ENCODE measurements around the gene TRIM2. TPM values are rescaled to one million over a fixed set of nuclear protein-coding genes. Genes with fewer than 3 reads are reported as not detected.

TRIM2 gene
- total RNA-seq, 1 donor from 2014 or later: 40.8 TPM

DNA sequence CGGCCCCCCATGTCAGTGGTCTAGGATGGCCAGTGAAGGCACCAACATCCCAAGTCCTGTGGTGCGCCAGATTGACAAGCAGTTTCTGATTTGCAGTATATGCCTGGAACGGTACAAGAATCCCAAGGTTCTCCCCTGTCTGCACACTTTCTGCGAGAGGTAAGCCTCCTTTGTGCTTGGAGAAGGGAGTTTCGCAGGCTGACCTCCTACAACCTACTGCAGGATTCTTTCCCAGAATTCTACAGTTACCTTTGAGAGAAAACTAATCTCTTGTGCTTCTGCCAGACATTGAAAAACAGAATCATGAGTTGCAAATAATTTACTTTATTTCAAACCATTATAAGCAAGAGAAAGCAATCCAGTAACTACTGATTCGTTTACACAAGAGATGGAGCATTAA lies 66.1 kb downstream of the TRIM2 start:
- H3K4me3 ChIP-seq (ENCODE audit: low read depth, low read length): no peak overlapping the region
- DNase-seq (ENCODE audit: low read depth): no peak
- TF ChIP-seq, protein P1, sequence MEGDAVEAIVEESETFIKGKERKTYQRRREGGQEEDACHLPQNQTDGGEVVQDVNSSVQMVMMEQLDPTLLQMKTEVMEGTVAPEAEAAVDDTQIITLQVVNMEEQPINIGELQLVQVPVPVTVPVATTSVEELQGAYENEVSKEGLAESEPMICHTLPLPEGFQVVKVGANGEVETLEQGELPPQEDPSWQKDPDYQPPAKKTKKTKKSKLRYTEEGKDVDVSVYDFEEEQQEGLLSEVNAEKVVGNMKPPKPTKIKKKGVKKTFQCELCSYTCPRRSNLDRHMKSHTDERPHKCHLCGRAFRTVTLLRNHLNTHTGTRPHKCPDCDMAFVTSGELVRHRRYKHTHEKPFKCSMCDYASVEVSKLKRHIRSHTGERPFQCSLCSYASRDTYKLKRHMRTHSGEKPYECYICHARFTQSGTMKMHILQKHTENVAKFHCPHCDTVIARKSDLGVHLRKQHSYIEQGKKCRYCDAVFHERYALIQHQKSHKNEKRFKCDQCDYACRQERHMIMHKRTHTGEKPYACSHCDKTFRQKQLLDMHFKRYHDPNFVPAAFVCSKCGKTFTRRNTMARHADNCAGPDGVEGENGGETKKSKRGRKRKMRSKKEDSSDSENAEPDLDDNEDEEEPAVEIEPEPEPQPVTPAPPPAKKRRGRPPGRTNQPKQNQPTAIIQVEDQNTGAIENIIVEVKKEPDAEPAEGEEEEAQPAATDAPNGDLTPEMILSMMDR (conservative IDR thresholded peaks at IDR 0.05; ENCODE audit: low read depth, low read length): no peak

DNA sequence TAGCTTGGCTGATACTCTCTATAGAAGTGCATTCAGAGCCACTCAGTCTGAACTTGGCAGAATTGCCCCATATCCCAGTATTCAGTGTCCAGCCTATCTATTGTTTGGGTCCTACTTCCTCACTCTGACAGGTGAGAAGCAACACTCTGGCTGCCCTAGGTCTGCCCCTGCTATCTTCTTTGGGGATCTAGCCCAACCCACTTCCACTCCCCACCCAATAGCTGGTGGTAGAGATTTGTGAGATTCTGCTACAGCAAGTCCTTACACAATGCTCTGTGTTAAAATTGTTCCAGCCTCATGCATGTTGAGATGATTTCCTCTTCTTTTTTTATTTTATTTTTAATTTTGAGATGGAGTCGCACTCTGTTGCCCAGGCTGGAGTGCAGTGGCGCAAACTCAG lies 67.6 kb downstream of the TRIM2 start:
- TF ChIP-seq, protein P1 (conservative IDR thresholded peaks at IDR 0.05; ENCODE audit: low read depth, low read length): no peak

DNA sequence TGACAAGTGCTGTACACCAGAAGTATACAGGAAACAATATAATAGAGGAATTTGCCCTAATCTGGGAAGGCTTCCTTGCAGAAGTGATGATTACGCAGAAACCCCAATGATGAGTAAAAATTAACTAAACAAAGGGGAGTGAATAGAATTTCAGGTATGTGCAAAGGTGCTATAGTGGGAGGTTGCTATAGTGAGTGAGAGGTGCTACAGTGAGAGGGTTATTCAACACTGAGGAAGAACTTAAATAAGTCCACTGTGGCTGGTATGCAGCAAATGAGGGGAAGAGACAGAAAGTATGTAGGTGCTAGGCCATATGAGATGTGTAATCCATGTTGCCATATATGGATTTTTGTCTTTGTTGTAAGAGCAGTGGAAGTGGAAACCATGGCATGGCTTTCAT lies 69.5 kb downstream of the TRIM2 start:
- no peak for DNase-seq (ENCODE audit: low read depth)
- TF ChIP-seq, protein P1 (conservative IDR thresholded peaks at IDR 0.05; ENCODE audit: low read depth, low read length): no peak
- H3K4me3 ChIP-seq (ENCODE audit: low read depth, low read length): no peak overlapping the region

More for the DNA sequence above, 67.6 kb downstream of the TRIM2 start:
- DNase-seq (ENCODE audit: low read depth): no peak
- no peak overlapping the region for H3K4me3 ChIP-seq (ENCODE audit: low read depth, low read length)

DNA sequence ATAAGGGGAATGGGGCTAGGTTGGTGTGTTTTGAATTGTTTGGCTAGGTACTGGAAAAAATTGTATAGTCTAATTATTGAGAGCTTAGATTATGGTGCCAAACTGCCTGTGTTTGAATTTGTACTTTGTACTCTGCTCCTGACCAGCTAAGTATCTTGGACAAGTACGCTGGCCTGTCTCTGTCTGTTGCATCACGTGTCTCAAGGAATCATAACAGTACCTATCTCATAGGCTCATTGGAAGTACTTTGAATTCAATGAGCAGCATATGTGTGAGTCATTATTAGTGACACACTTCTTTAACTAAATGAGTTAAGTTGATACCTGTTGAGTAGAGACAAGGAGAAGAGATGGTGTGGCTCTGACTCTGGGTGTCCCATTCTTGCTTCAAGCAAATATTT lies 70.7 kb downstream of the TRIM2 start:
- TF ChIP-seq, protein P1 (conservative IDR thresholded peaks at IDR 0.05; ENCODE audit: low read depth, low read length): no peak
- peak; percentile 31 for DNase-seq (ENCODE audit: low read depth)
- H3K4me3 ChIP-seq (ENCODE audit: low read depth, low read length): no peak overlapping the region

DNA sequence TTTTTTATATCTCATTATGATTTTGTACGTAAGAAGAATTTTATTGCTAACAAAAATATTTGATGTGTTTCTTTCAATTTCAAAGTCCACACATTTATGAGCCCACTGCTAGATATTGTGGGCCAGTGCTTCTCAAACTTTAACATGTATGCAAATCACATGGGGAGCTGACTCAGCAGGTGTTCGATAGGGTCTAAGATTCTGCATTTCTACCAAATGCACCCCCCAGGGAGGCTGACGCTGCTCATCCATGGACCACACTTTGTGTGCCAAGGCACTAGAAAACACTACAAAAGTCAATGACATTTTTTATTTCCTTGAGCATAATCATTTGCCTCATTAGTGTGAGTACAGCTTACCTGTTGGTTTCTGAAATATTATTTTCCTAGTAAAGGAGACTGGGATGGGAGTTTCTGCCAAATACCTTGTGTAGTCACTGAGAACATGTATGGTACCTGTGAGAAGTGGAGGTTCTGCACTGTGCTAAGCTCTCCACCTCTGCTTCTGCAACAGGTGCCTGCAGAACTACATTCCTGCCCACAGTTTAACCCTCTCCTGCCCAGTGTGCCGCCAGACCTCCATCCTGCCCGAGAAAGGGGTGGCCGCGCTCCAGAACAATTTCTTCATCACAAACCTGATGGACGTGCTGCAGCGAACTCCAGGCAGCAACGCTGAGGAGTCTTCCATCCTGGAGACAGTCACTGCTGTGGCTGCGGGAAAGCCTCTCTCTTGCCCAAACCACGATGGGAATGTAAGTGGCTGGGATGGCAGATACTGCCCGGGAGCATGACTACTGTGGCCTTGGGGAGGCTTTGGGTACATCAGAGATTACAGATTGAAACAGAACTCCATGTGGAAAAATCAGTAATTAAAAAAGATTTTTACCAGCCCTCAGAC lies 71.4 kb downstream of the TRIM2 start:
- H3K4me3 ChIP-seq (ENCODE audit: low read depth, low read length): no peak overlapping the region
- TF ChIP-seq, protein P1 (conservative IDR thresholded peaks at IDR 0.05; ENCODE audit: low read depth, low read length): no peak
- no peak for DNase-seq (ENCODE audit: low read depth)

DNA sequence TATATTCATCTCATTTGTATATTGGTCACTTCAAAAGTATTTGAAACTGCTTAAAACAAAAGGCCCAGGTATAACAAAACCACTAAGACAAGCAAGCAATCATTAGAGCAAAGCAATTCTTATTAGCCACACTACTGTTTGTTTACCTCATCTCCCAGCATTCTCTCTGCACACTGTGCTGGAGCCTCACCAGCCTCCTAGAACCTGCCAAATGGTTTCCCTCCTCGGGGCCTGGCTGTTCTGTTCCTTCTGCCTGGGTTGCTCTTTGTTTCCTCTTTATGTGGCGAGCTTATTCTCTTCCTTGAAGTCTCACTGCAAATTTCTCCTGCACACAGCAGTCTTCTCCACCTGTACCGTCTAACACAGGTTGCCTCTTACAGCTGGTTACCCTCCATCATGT lies 72.7 kb downstream of the TRIM2 start:
- TF ChIP-seq, protein P1 (conservative IDR thresholded peaks at IDR 0.05; ENCODE audit: low read depth, low read length): no peak
- H3K4me3 ChIP-seq (ENCODE audit: low read depth, low read length): no peak overlapping the region
- DNase-seq (ENCODE audit: low read depth): no peak

DNA sequence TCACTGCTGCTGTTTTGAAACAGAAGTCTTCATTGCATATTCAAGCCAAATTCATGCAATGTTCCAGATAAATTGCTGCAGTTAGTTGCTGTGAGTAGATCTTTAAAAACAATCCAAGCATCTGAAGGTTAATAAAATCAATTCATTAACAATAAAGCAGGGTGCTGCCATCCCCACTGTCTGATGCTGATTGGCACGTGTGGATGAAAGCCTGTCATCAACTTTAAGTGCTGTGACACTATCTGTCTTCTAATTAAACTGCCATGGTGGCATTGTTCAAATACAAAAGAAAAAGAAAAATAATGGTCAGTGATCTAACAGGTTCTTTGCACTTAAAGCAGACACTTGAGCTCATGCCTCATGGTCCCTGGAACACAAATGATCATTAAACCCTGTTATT lies 77.2 kb downstream of the TRIM2 start:
- H3K4me3 ChIP-seq (ENCODE audit: low read depth, low read length): no peak overlapping the region
- TF ChIP-seq, protein P1 (conservative IDR thresholded peaks at IDR 0.05; ENCODE audit: low read depth, low read length): no peak
- no peak for DNase-seq (ENCODE audit: low read depth)
